Activated CD4-positive, alpha-beta T cell treated with anti-CD3 and anti-CD28 coated beads, Interleukin-2, amount 50 U/mL, for 1 hour (primary cell): Measurements from ENCODE around the gene PHC2.

Experiments used
- DNase-seq: peaks from one replicate; pipeline ENCODE4 v3.0.0-alpha.2; 2020

PHC2 gene

GRCh38 chr1:33420870-33421775 is 9.8 kb downstream of the PHC2 start:
- no peak for DNase-seq

DNA sequence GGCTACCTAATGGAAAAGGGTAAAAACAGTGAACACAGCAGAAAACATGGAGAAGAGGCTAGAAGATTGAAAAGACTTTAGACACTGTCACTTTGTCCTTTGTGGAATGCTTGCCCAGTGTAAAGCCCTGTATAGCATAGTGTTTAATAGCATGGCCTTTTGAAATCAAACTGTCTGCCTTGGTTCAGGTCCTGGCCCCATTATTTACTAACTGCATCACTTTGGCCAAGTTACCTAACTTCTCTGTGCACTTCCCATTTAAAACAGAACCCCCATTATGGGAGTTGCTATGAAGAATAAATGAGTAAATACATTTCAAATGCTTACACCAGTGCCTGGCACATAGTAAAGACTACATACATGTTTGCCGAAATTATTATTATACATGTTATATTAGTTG is 12.1 kb downstream of the PHC2 start:
- no peak for DNase-seq

DNA sequence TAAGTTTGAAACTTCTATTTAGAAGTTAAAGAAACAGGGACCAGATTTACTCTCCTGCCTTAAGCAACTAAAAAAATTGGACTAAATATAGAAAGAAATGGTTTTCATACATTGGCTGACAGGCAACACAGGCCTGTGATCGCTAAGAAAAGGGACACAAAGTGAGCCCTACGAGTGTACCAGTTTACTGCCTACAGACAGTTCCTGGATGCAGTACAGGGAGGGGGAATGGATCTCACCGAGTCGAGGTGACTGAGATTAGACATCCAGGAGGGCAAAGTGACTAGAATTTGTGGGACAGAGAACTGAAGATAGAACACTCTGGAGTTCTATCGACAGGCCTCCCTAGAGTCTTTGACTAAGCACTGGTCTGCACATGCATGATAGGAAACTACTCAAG is 16.0 kb downstream of the PHC2 start:
- DNase-seq: no peak

DNA sequence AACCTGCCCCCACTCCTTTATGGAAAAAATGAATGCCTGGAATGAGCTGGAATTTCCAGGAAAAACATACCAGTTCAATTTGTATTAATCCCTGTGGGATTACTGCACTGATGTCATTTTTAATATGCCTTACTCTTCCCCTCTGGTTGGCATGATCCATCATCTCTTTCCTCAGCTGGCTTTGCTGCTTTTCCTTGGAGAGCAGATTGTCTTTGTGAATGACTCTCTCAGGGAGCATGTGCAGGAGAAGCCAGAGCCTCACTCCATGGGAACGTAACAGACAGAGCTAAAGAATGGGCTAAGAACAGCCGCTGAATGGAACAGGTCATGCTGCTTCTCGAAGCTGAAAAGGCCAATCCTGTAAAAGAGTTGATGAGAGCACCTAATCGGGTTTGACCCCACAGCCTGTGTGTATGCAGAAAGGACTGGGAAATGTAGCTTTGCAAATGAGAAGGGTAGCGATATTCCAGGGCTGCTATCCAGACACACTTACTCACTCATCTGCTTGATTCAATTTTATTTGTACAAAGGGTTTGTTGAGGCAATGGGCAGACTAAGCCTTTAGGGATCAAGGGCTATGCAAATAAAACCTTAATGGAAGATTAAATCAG is 20.7 kb downstream of the PHC2 start:
- no peak for DNase-seq

DNA sequence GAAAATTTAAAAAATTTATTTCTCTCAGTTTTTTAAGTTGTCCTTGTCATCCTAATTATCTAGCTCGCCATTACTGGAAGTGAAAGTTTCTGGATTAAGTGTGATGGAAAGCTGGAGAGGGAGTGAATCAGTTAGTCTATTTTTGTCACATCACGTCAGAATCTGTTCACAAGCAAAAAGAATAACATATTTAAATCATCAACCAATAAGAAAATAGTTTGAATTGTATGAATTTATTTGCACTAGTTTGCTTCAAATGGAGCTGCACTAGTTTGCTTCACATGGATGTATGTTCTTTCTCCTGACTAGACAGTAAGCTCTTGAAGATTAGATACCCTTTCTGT is 22.8 kb downstream of the PHC2 start:
- DNase-seq: no peak

DNA sequence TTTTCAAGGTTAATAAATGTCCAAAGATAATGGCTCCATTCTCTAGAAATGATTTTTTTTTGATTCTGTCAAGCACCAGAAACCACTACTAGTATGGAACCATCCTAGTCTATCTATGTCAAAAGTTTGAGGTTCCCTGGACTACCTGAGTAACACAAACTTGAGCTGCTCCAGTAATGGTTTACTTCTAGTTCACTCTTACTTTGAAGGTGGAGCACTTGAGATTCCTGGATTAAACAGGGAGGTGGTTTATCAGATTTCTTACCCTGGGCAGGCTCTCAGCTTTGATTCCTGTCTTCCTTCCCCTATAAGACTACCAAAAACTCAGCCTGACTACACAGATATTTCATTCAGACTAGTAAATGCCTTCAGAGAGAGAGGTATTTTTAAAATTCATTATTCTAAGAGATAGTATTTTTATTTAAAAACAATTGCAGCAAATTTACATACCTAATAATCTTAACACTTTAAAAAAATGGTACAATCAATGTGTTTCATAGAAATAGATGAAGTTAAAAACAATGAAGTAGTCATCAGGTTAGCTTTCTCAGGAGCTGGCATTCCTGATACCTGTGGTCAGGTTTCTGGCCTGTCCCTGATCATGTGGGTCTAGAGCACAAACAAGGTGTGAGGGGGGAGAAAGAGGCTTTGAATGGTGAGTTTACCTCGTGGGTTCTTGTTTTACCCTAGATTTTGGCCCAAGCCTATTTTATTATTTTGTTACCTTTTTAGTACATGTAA is 23.4 kb downstream of the PHC2 start:
- DNase-seq: no peak

GRCh38 chr1:33402206-33402605 is 28.7 kb downstream of the PHC2 start:
- DNase-seq: no peak

DNA sequence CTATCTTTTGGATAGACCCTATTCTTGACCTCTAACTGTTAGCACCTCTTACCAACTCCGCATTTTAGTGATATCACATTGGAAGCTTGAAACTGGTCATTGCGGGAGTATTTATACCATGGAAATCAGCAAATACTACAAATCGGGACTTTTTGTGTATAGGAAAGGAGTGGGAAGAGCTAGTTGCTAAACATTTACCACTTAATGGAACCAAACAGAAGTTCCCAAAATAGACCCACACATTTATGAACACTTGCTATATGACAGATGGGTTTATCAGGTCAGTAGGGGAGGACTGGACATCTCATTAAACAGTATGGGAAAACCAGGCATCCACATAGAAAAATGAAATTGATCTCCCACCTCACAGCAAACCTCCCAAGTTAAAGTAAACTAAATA is 29.4 kb downstream of the PHC2 start:
- no peak for DNase-seq

DNA sequence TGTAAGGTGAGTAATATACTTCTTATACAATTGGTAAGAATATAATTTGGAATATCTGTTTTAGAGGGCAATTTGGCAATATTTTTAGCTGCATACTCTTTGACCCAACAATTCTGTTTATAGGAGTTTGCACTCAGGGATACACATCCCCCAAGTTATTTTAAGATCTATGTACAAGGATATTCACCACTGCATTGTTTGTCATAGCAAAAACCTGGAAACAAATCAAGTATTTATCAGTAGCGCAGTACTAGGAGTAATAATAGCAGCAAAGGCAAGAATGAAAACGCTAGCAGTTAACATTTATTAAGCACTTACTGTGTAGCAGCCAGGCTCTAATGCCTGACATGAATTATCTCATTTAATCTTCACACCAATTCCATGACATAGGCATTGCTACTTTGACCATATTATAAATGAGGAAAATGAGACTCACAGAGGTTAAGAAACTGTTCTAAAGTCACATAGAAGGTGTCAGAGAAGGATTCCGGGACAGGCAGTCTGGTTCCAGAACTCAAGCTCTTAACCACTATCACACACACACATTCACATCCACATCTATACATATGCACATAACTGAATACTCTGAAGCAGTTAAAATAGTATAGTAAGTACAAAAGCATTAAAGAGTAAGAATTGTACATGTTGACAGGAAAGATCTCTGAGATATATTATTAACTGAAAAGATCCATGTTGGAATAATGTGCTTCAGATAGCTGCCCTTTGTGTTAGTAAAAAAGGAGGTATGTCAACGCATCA is 30.6 kb downstream of the PHC2 start:
- no peak for DNase-seq

GRCh38 chr1:33399375-33399774 is 31.5 kb downstream of the PHC2 start:
- DNase-seq: no peak

DNA sequence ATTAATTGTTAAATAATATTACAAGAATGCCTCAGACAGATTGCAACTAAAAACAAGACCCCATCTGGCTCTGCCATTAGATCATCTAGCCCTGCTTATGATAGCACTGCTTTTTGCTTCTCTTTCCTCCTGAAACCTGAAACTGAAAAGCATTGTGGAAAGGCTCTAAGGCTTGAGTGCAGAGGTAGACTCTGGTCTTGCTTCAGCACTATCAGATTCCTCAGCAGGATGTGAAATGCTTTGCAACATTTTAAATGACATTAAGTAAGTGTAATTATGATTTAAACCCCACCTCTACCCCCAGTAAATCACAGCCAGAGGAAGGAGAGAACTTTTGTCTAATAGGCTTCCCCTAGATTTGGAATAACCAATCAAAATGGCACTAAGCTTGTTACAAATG is 32.9 kb downstream of the PHC2 start:
- no peak for DNase-seq

- DNase-seq: no peak
Observed at GRCh38 chr1:33397125-33397506, 33.8 kb downstream of the PHC2 start.

- no peak for DNase-seq
Observed at GRCh38 chr1:33396188-33397124, 34.4 kb downstream of the PHC2 start.

GRCh38 chr1:33394770-33395169 is 36.1 kb downstream of the PHC2 start:
- DNase-seq: no peak

GRCh38 chr1:33393991-33394390 is 36.9 kb downstream of the PHC2 start:
- no peak for DNase-seq

- DNase-seq: no peak
Observed at GRCh38 chr1:33393524-33393923, 37.4 kb downstream of the PHC2 start.

DNA sequence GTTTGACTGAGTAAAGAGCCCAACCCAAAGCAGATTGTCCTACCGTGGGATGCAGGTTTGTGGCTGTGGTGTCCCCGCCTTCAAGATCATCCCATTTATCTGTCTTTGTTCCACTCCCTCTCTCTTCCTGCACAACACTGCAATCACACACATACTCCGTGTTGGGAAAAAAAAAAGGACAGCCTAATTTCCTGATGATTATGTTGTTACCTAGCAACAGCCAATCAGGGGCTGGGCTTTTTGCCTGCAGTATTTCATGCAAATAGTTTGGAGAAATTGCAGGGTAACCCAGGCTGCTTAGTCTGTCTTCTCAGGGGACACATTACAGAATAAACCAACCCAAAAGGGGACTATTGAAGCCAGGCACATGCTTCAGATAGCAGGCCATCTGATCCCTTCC is 38.3 kb downstream of the PHC2 start:
- DNase-seq: no peak

DNA sequence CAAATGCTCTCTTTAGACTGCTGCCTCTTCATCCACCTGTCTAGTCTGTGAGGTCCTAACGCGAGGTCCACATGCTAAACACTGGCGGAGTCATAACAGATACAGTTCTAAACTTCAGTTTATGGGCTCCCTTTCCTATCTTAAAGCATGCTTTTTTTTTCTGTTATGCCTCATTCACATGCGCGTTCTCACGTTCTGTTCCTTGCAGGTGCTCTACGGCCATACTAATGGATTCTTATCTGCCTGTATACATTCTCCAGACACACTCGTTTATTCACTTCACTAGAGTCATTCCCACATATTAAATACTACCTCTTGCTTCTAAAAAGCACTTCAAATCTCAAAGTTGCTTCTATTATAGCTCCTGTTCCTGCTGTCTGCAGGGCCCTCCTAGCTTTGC is 38.7 kb downstream of the PHC2 start:
- DNase-seq: no peak

- no peak for DNase-seq
Observed at GRCh38 chr1:33391343-33392078, 39.4 kb downstream of the PHC2 start.

DNA sequence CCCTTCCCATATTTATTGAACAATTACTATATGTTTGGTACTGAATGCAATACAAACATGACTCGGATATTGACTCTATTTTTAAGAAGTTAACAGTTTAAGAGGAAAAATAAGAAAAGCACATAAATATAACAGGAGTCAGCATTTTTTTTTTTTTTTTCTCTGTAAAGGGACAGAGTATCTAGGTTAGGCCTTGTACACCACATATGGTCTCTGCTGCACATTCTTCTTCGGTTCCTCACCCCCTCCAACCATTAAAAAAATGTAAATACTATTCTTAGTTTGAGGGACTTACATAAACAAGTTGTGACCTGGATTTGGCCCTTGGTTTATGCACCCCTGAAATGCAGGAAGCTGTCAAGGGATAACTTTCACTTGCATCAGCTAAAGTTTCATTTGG is 40.4 kb downstream of the PHC2 start:
- DNase-seq: no peak
